Sciatic nerve (tissue), 2 donors: ENCODE results near the gene NFAM1. TPM values are rescaled to one million over a fixed set of nuclear protein-coding genes. Genes with fewer than 3 reads are reported as not detected.

ENCODE experiments used
- ATAC-seq: fragments of 200-7000 bp; cut with Tn5 transposase; one replicate; pipeline ENCODE4 v1.9.1; 2020; ENCODE audit warnings: mild to moderate bottlenecking, moderate library complexity
- DNase-seq: peaks from one replicate; pipeline ENCODE4 v3.0.0-alpha.2; 2020; ENCODE audit warnings: low spot score
- intact Hi-C: fragments of 100-400 bp; cut with DNase I; formaldehyde crosslinking; loops from one replicate; pipeline ENCODE4 v1.14.2; 2022
- total RNA-seq: library from RNA; stranded (reverse); fragmentation: NEBNext Ultra II Directional; extraction: Animal tissue kit (Norgen Biotek cat#: 25700); gene quantifications from one replicate; pipeline ENCODE4 v1.2.1, GENCODE V29; 2021
- donor health status: DM: no; HTN: no; CAD: no.
- donor health status: DM: no; HTN: no; CAD: no.

The NFAM1 gene
- total RNA-seq, 1 donor from 2014 or later, result 6.6 TPM

- intact Hi-C loops, result no loop called here
- ATAC-seq (peak; percentile 76), DNase-seq (peak; percentile 67)
Measured at GRCh38 chr22:42397332-42398249, 34.6 kb downstream of the NFAM1 start.

DNA sequence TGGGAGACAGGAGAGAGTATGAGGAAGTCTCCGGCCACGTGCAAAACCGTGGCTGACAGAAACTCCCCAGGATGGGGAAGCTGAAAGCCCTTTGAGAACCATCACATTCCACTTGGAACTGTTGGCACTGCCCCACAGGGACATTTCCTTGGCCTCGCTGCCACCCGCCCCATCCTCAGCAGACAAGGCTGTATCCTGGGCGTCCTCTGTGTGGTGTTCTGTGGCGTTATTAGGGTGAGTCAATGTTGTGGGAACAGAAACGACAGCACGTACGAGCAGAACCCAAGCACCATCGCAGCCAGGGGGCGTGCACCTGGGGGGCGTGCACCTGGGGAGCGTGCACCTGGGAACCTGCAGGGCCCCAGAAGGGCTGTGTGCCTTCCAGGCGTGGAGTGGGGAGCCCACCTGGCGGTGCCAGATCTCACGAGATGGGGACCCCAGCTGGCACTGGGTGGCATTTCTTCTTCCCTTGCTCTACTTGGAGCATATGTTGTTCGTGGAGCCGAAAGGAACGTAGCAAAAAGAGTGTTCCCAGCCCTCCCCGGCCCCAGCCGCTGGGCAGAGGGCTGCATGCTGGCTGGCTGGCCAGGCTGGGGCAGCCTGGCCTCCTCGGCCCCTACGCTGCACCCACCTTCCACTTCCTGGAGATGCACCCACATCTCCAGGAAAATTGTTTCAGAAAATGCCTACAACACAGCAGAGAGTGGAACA, 35.4 kb downstream of the NFAM1 start:
- intact Hi-C loops, result no loop called here
- ATAC-seq (peak; percentile 43), DNase-seq (no peak)

DNA sequence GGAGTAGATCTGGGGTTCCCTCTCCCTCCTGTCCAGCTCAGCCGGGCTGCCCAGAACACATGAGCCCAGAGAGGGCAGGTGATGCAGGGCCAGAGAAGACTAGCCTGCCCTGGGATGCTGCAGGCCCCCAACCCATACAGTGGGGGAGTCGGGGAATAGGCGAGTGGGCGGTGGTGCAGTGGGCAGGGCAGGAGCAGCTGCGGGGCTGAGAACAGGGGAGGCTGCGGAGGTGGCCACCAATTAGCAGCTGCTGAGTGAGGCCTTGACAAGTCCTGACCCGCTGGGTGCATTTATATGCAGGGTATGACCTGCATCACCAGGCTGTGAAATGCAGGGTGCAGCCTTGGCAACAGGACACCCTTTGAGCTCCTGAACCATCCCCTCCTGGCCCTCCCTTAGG, 43.1 kb downstream of the NFAM1 start:
- ATAC-seq (no peak), DNase-seq (no peak)
- intact Hi-C loops, result no loop called here

DNA sequence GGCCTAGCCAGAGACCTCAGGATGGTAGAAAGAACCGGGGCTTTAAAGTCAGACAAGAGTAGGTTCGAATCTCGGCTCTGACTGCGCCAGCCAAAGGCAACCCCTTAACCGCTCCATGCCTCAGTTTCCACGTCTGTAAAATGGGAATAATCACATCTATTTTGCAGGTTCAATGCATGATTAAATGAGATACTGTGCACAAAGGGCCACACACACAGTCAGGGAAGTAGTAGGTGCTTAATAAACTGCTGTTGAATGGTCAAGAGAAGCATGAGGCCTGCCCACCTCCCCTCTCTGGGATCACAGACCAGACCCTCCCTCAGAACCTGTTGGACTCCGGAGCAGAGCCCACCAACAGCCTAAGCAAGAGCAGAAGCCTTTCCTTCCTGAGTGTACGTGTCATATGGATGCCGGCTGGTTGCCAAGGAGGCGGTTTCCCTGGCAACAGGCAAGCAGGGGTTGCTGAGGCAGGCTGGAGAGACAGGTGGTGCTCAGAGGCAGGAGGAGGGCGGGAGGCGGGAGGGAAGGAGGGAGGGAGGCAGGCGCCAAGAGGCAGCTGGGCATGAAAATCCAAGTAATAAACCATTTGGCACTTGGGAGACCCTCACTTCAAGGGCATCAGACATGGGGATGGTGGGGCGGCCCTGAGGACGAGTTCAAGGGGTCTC, 43.9 kb downstream of the NFAM1 start:
- intact Hi-C loops, result no loop called here
- DNase-seq (no peak), ATAC-seq (no peak)

- intact Hi-C loops, result no loop called here
- ATAC-seq, result no peak
- DNase-seq, result no peak
Measured at GRCh38 chr22:42387631-42388030, 44.6 kb downstream of the NFAM1 start.

DNA sequence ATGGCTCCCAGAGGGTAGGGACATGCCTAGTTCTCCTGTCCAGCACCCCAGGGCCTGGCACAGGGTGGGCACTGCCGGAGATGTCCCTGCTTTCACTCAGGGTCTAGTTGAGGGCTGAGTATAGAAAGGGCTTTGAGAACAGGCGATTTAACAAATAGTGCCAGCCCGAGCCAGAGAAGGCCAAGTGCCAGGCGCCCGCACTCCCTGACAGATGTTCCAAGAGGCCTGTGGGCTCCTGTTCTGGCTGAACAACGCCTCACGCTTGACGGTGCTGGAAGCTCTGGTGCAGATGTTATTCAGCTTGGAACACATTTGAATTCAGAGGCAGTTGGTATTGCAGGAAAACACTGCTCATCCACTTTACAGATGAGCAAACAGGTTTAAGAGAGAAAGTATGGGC, 46.5 kb downstream of the NFAM1 start:
- DNase-seq, result no peak
- intact Hi-C loops, result no loop called here
- ATAC-seq, result no peak

GRCh38 chr22:42384506-42384905, 47.7 kb downstream of the NFAM1 start:
- intact Hi-C loops, result no loop called here
- ATAC-seq, result no peak
- DNase-seq, result no peak

DNA sequence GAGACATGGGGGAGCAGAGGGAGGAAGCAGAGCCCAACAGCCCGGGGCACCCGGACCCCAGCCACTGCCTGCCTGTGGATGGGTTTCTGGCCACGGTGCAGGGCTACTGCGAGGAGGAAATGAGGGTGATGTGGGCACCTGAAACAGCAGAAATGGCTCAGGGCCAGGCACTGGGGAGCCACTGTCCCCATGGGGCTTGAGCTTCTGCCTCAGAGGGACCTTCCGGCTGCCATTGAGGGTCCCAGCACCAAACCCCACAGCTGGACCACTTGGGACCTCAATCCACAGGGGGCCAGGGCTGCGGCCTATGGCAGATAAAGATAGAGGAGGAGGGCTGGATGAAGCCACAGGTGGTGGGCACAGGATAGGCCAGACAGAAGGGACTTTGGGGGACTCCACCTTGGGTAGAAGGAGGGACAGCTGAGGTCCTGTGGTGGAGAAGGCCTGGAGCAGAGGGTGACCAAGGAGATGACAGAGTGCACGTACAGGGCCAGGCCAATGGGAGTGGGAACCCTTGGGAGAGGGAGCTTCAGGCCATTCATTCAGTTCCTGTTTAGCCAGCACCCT, 48.3 kb downstream of the NFAM1 start:
- DNase-seq (no peak), ATAC-seq (no peak)

DNA sequence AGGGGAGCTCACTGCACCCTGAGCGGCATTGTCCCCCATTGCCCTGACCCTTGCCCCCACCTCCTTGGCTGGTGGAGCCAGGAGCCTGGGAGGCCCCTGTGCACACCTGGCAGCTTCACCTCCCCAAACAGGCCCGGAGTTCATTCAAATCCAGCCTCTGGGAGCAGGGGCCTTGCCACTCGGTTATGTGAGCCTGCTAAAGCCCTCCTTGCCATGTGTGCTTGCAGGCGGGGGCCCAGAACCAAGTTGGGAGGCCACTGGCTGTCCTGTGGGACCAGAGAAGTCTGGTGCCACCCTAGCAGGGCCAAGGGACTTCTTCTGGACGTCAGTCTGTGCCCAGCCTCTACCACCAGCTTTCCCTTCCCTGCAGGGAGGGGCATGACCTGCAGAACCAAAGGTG, 48.9 kb downstream of the NFAM1 start:
- no peak for DNase-seq
- ATAC-seq, result no peak
- intact Hi-C loops, result no loop called here

More for the DNA sequence above, 48.3 kb downstream of the NFAM1 start:
- intact Hi-C loops, result no loop called here

- intact Hi-C loops, result no loop called here
- ATAC-seq (no peak), DNase-seq (no peak)
Measured at GRCh38 chr22:42380769-42381551, 51.2 kb downstream of the NFAM1 start.

- ATAC-seq (no peak), DNase-seq (no peak)
- intact Hi-C loops, result no loop called here
Measured at GRCh38 chr22:42379966-42380537, 52.2 kb downstream of the NFAM1 start.

- DNase-seq, result peak; percentile 86
- intact Hi-C loops, result no loop called here
- ATAC-seq, result peak; percentile 94
Measured at GRCh38 chr22:42376711-42377554, 55.3 kb downstream of the NFAM1 start.

DNA sequence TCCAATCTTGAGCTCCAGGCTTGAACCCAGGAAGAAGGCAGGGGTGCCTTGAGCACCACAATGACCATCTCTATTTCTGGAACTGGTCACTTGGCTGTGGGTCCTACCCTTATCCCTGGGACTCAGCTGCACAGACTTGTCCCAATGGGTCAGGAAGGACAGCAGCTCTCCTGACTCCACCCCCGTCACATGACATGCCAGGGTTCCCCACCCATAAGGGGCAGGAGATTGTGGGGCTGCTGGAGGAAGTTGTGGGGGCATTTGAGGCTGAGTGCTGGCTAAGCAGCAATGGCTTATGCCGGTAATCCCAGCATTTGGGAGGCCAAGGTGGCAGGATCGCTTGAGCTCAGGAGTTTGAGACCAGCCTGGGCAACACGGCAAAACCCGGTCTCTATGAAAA, 56.2 kb downstream of the NFAM1 start:
- DNase-seq (no peak), ATAC-seq (peak; percentile 44)
- intact Hi-C loops, result no loop called here

- intact Hi-C loops, result no loop called here
- DNase-seq (no peak), ATAC-seq (no peak)
Measured at GRCh38 chr22:42372976-42373375, 59.2 kb downstream of the NFAM1 start.

GRCh38 chr22:42371501-42371900, 60.7 kb downstream of the NFAM1 start:
- intact Hi-C loops, result no loop called here
- no peak for ATAC-seq
- DNase-seq, result no peak

DNA sequence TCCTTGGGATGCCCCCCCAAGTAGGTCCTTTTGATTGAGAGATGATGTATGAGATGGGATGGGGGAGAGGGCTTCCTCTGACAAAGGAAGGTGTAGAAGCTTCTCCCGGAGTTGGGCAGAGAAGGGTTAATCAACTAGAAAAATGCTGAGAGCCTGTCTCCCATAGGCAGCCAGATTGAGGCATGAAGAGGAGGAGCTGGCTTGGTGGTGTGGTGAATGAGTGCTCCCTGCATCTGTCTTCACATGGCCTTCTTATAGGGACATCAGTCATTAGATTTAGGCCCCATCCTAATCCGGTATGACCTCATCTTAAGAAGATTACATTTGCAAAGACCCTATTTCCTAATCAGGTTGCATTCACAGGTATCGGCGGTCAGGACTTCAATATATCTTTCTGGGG, 61.1 kb downstream of the NFAM1 start:
- DNase-seq (no peak), ATAC-seq (no peak)
- intact Hi-C loops, result no loop called here

DNA sequence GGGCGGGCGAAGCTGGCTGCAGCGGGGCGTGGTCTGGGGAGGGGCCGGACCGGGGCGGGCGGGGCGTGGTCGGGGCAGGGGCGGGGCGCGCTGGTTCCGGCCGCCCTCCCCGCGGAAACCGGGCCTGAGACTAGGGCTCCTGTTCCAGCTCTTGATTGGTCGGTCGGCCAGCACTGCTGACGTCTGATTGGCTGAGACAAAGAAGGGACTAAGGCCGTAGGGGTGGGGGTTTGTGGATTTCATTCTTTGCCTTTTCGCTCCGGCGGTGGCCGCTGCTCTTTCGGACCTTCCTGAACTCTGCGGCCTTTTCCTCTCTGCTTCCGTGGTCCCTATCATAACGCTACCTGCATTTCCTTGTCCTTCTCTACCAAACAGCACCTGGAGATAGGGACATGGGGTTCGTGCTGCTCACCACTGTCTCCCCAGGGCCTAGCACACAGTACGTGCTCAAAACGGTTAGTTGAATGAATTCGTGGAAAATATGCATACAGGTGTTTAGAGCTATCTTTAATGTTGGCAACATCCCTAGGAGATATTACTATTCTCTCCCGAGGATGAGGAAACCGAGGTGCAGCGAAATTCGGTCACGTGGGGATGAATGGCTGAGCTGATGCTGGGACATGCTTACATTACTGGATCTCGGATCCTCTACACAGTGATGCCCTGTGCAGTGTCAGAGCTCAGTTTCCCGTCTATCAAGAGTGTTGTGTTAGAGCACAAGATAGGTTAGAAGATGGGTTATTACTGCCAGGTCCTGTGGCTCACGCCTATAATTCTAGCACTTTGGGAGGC, 62.8 kb downstream of the NFAM1 start:
- intact Hi-C loops, result no loop called here
- ATAC-seq, result peak; percentile 88
- peak; percentile 93 for DNase-seq
